Fibroblast of upper back skin (primary cell): Measurements from ENCODE around the gene THSD7B.

ENCODE experiments used
- DNase-seq: peaks from one replicate; pipeline ENCODE4 v3.0.0-alpha.2; 2013

Gene THSD7B

GRCh38 chr2:137165968-137166367 lies 400.6 kb downstream of the THSD7B start:
- no peak for DNase-seq

- DNase-seq = no peak
Observed at GRCh38 chr2:137167651-137168050, 402.3 kb downstream of the THSD7B start.

- peak; percentile 26 for DNase-seq
Observed at GRCh38 chr2:137168552-137168951, 403.2 kb downstream of the THSD7B start.

GRCh38 chr2:137172162-137172561 lies 406.8 kb downstream of the THSD7B start:
- peak; percentile 41 for DNase-seq

GRCh38 chr2:137173463-137173862 lies 408.1 kb downstream of the THSD7B start:
- DNase-seq = peak; percentile 94

- no peak for DNase-seq
Observed at GRCh38 chr2:137175246-137175645, 409.9 kb downstream of the THSD7B start.

- peak; percentile 61 for DNase-seq
Observed at GRCh38 chr2:137178951-137179377, 413.6 kb downstream of the THSD7B start.

- DNase-seq = peak; percentile 6
Observed at GRCh38 chr2:137179542-137179941, 414.2 kb downstream of the THSD7B start.

- DNase-seq = no peak
Observed at GRCh38 chr2:137180012-137180411, 414.7 kb downstream of the THSD7B start.

- DNase-seq = no peak
Observed at GRCh38 chr2:137181370-137181769, 416.0 kb downstream of the THSD7B start.

- no peak for DNase-seq
Observed at GRCh38 chr2:137182071-137182470, 416.7 kb downstream of the THSD7B start.

GRCh38 chr2:137183206-137183898 lies 418.0 kb downstream of the THSD7B start:
- DNase-seq = no peak

- DNase-seq = peak; percentile 10
Observed at GRCh38 chr2:137185378-137186078, 420.2 kb downstream of the THSD7B start.

GRCh38 chr2:137187216-137187615 lies 421.9 kb downstream of the THSD7B start:
- DNase-seq = no peak

GRCh38 chr2:137190411-137191195 lies 425.3 kb downstream of the THSD7B start:
- DNase-seq = peak; percentile 39

GRCh38 chr2:137192366-137193310 lies 427.3 kb downstream of the THSD7B start:
- DNase-seq = peak; percentile 52

GRCh38 chr2:137193401-137193800 lies 428.1 kb downstream of the THSD7B start:
- DNase-seq = no peak

GRCh38 chr2:137194111-137194510 lies 428.8 kb downstream of the THSD7B start:
- DNase-seq = no peak

- DNase-seq = peak; percentile 14
Observed at GRCh38 chr2:137199751-137200150, 434.4 kb downstream of the THSD7B start.

- no peak for DNase-seq
Observed at GRCh38 chr2:137202318-137202717, 437.0 kb downstream of the THSD7B start.

GRCh38 chr2:137205324-137205723 lies 440.0 kb downstream of the THSD7B start:
- no peak for DNase-seq

GRCh38 chr2:137206069-137206468 lies 440.7 kb downstream of the THSD7B start:
- DNase-seq = no peak
